Loucy (cell line): ENCODE measurements around the gene GRID1.

Experiments used
- H2AFZ ChIP-seq: fragments of 200-600 bp; sonication (generic); 2 replicates; pipeline ENCODE4 v1.6.0; 2016; ENCODE audit warnings: antibody characterized with exemption, mild to moderate bottlenecking, low read length, moderate library complexity
- H3F3A ChIP-seq: fragments of 200-600 bp; 2 replicates; pipeline ENCODE4 v1.6.0; 2016; ENCODE audit warnings: antibody characterized with exemption, low read depth, mild to moderate bottlenecking
- H3K27me3 ChIP-seq: fragments of 200-600 bp; sonication (generic); 2 replicates; pipeline ENCODE4 v1.6.1; 2014; ENCODE audit warnings: low read length, mild to moderate bottlenecking; ENCODE audit not compliant: insufficient read depth, poor library complexity, severe bottlenecking
- H3K36me3 ChIP-seq: fragments of 200-600 bp; sonication (generic); 2 replicates; pipeline ENCODE4 v1.6.1; 2016; ENCODE audit warnings: low read length; ENCODE audit not compliant: insufficient read depth
- H3K4me1 ChIP-seq: fragments of 200-600 bp; sonication (generic); 2 replicates; pipeline ENCODE4 v1.5.1; 2014; ENCODE audit warnings: low read length, mild to moderate bottlenecking; ENCODE audit not compliant: insufficient read depth, poor library complexity, severe bottlenecking
- H3K4me2 ChIP-seq: fragments of 200-600 bp; sonication (generic); 2 replicates; pipeline ENCODE4 v1.6.0; 2014; ENCODE audit warnings: antibody characterized with exemption, low read length, low read depth, mild to moderate bottlenecking; ENCODE audit not compliant: poor library complexity, severe bottlenecking
- H3K4me3 ChIP-seq: fragments of 200-600 bp; sonication (generic); 2 replicates; pipeline ENCODE4 v1.5.1; 2014; ENCODE audit warnings: low read length, mild to moderate bottlenecking, mixed read lengths; ENCODE audit not compliant: poor library complexity, severe bottlenecking
- H3K79me2 ChIP-seq: fragments of 200-600 bp; sonication (generic); 2 replicates; pipeline ENCODE4 v1.6.1; 2014; ENCODE audit warnings: low read length; ENCODE audit not compliant: insufficient read depth
- H3K9ac ChIP-seq: fragments of 200-600 bp; sonication (generic); 2 replicates; pipeline ENCODE4 v1.6.0; 2014; ENCODE audit warnings: mild to moderate bottlenecking, low read depth, low read length, moderate library complexity; ENCODE audit not compliant: poor library complexity, severe bottlenecking
- H3K9me2 ChIP-seq: fragments of 200-600 bp; sonication (generic); replicated peaks from 2 replicates; pipeline ENCODE4 v1.6.1; 2016; ENCODE audit warnings: low read depth, low read length, mixed read lengths
- H3K9me3 ChIP-seq: fragments of 200-600 bp; sonication (generic); 2 replicates; pipeline ENCODE4 v1.6.1; 2014; ENCODE audit warnings: mild to moderate bottlenecking, antibody characterized with exemption, low read length, low read depth; ENCODE audit not compliant: insufficient read depth
- H4K20me1 ChIP-seq: fragments of 200-600 bp; sonication (generic); 2 replicates; pipeline ENCODE4 v1.6.0; 2014; ENCODE audit warnings: antibody characterized with exemption, low read length, mild to moderate bottlenecking; ENCODE audit not compliant: insufficient read depth, poor library complexity, severe bottlenecking
- CTCF ChIP-seq: fragments of 200-600 bp; sonication (generic); conservative IDR thresholded peaks from 2 replicates; pipeline ENCODE4 v1.5.1; 2014; ENCODE audit warnings: mild to moderate bottlenecking, antibody characterized with exemption, low read length
- EZH2phosphoT487 ChIP-seq: fragments of 200-600 bp; IDR thresholded peaks from 2 replicates; pipeline ENCODE4 v1.6.1; 2018; ENCODE audit warnings: antibody characterized with exemption, mild to moderate bottlenecking, moderate library complexity, borderline replicate concordance

Gene GRID1

GRCh38 chr10:86044029-86044428, 322.6 kb downstream of the GRID1 start:
- no peak overlapping the region for H3K4me3 ChIP-seq
- no peaks in the 10 kb centered on the region for H4K20me1 ChIP-seq
- H2AFZ ChIP-seq, result no peak overlapping the region
- H3K4me1 ChIP-seq, result no peaks in the 10 kb centered on the region
- no peaks in the 10 kb centered on the region for H3K9me3 ChIP-seq
- no peak overlapping the region for H3K9ac ChIP-seq
- no peaks in the 10 kb centered on the region for H3F3A ChIP-seq
- no peak overlapping the region for H3K4me2 ChIP-seq
- H3K9me2 ChIP-seq, result no peaks in the 10 kb centered on the region
- H3K27me3 ChIP-seq, result no peaks in the 10 kb centered on the region
- no peaks in the 10 kb centered on the region for H3K36me3 ChIP-seq
- TF ChIP-seq EZH2phosphoT487 (no peak), CTCF (no peak)
- no peaks in the 10 kb centered on the region for H3K79me2 ChIP-seq

- H2AFZ ChIP-seq, result no peak overlapping the region
- H3K27me3 ChIP-seq, result no peaks in the 10 kb centered on the region
- H3F3A ChIP-seq, result no peaks in the 10 kb centered on the region
- no peak overlapping the region for H3K4me2 ChIP-seq
- H4K20me1 ChIP-seq, result no peaks in the 10 kb centered on the region
- no peaks in the 10 kb centered on the region for H3K9me2 ChIP-seq
- H3K9me3 ChIP-seq, result no peaks in the 10 kb centered on the region
- H3K4me1 ChIP-seq, result no peaks in the 10 kb centered on the region
- H3K79me2 ChIP-seq, result no peaks in the 10 kb centered on the region
- no peak for TF ChIP-seq EZH2phosphoT487
- no peak for TF ChIP-seq CTCF
- H3K4me3 ChIP-seq, result no peak overlapping the region
- no peaks in the 10 kb centered on the region for H3K36me3 ChIP-seq
- H3K9ac ChIP-seq, result no peak overlapping the region
These were observed 323.4 kb downstream of the GRID1 start for GRCh38 chr10:86043236-86043635.

- H3K27me3 ChIP-seq, result no peaks in the 10 kb centered on the region
- H3K36me3 ChIP-seq, result no peaks in the 10 kb centered on the region
- H3K4me2 ChIP-seq, result no peak overlapping the region
- no peak overlapping the region for H2AFZ ChIP-seq
- H3K4me3 ChIP-seq, result no peak overlapping the region
- no peaks in the 10 kb centered on the region for H4K20me1 ChIP-seq
- no peaks in the 10 kb centered on the region for H3F3A ChIP-seq
- no peaks in the 10 kb centered on the region for H3K79me2 ChIP-seq
- no peaks in the 10 kb centered on the region for H3K9me3 ChIP-seq
- H3K4me1 ChIP-seq, result no peaks in the 10 kb centered on the region
- H3K9ac ChIP-seq, result no peak overlapping the region
- TF ChIP-seq CTCF (no peak), EZH2phosphoT487 (no peak)
- H3K9me2 ChIP-seq, result no peaks in the 10 kb centered on the region
These were observed 324.4 kb downstream of the GRID1 start for GRCh38 chr10:86042161-86042560.
